K562 (cell line): ENCODE data around the gene DALRD3. TPM values are rescaled to one million over a fixed set of nuclear protein-coding genes. Genes with fewer than 3 reads are reported as not detected.

Experiments
- ARHGAP35 ChIP-seq: fragments of 450-650 bp; IDR thresholded peaks from 2 replicates; pipeline ENCODE4 v1.6.1; 2018; ENCODE audit not compliant: partially characterized antibody
- ESRRA ChIP-seq: fragments of 450-650 bp; IDR thresholded peaks from 2 replicates; pipeline ENCODE4 v1.6.1; 2014; ENCODE audit warnings: low read depth, mild to moderate bottlenecking, moderate library complexity, borderline replicate concordance
- ETV6 ChIP-seq, 3 experiments: fragments of 150-350 bp in 1 of 3; sonication (generic) in 1 of 3; formaldehyde crosslinking in 1 of 3; IDR thresholded peaks; 2 replicates each; pipeline versions ENCODE4 v1.6.1 to v1.8.0; 2014 to 2022; ENCODE audit warnings: borderline replicate concordance in 2 of 3, low read depth in 2 of 3, antibody characterized with exemption in 1 of 3, low read length in 1 of 3, mild to moderate bottlenecking in 1 of 3, missing genetic modification reagents in 1 of 3
- ILF3 ChIP-seq: fragments of 450-650 bp; IDR thresholded peaks from 2 replicates; pipeline ENCODE4 v1.6.1; 2018; ENCODE audit warnings: antibody characterized with exemption, mild to moderate bottlenecking, moderate library complexity, borderline replicate concordance
- polyA plus RNA-seq, 8 experiments: library from polyadenylated mRNA; depleted of rRNA in 4 of 8; stranded (reverse) in 5 of 8; unstranded in 3 of 8; fragments of >200 nt; fragmentation: Nextera tagmentation in 2 of 8; fragmentation: Illumina TruSeq in 1 of 8; extraction: Ambion mirVana in 2 of 8; extraction: Trizol in 1 of 8; gene quantifications; 2 replicates each; pipeline versions ENCODE4 v1.2.1 to v1.2.3, GENCODE V29; 2011 to 2014; ENCODE audit warnings: inconsistent platforms in 1 of 8, missing spikeins in 1 of 8
- total RNA-seq, 7 experiments: library from RNA; depleted of rRNA in 6 of 7; stranded (reverse); fragments of >200 nt in 6 of 7; fragmentation: Illumina TruSeq in 2 of 7; extraction: Trizol in 2 of 7; gene quantifications; 2 replicates each; pipeline versions ENCODE4 v1.2.1 to v1.2.3, GENCODE V29; 2011 to 2021; ENCODE audit warnings: low replicate concordance in 1 of 7
- TF ChIP-seq, protein P1 (sequence below): fragments of 450-650 bp; IDR thresholded peaks from 2 replicates; pipeline ENCODE4 v1.6.1; 2016; ENCODE audit warnings: missing biosample characterization, missing genetic modification characterization
- TF ChIP-seq, protein P2 (sequence below): sonication (generic); formaldehyde crosslinking; IDR thresholded peaks from 2 replicates; pipeline ENCODE4 v1.8.1; 2023; ENCODE audit warnings: mild to moderate bottlenecking, missing genetic modification reagents
- TF ChIP-seq, protein P3 (sequence below): sonication (generic); formaldehyde crosslinking; IDR thresholded peaks from 2 replicates; pipeline ENCODE4 v1.5.0; 2020; ENCODE audit warnings: missing genetic modification reagents
- TF ChIP-seq, protein P4 (sequence below): fragments of 450-650 bp; IDR thresholded peaks from 2 replicates; pipeline ENCODE4 v1.7.0; 2016; ENCODE audit warnings: borderline replicate concordance

The DALRD3 gene
- total and polyA plus RNA-seq, 9 of the 15 experiments (the other 6 are each of a cell fraction or from before 2014, with no cell fraction given) = 6.6 to 31.3 (median 14.4) TPM

DNA sequence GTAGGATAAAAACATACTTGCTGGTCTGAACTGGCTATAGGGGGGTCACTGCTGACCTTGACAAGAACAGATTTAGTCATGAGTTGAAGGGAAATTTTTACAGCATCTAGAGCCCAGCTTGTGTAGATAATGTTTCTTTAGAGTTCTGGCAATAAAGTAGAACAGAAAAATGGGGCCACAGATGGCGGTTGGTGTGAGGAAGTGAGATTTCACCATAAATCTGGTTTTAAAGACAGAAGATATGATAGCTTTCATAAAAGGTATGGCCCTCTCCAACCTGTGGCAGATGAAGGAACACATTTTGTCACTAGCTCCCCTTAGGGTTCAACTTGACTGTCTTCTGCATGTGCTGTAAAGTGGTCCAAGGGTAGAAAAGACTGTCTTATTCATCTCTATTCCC is 35.2 kb upstream of the DALRD3 start (continued):
- TF ChIP-seq, protein P1, sequence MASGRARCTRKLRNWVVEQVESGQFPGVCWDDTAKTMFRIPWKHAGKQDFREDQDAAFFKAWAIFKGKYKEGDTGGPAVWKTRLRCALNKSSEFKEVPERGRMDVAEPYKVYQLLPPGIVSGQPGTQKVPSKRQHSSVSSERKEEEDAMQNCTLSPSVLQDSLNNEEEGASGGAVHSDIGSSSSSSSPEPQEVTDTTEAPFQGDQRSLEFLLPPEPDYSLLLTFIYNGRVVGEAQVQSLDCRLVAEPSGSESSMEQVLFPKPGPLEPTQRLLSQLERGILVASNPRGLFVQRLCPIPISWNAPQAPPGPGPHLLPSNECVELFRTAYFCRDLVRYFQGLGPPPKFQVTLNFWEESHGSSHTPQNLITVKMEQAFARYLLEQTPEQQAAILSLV (tag) = no peak
- TF ChIP-seq ETV6 (IDR thresholded peaks at IDR 0.05; ENCODE audit: borderline replicate concordance in 1 of 2, low read depth in 2 of 2, low read length in 1 of 2) = no peak
- TF ChIP-seq ETV6 (CRISPR knock-in tag; IDR thresholded peaks at IDR 0.05; ENCODE audit: borderline replicate concordance) = no peak
- TF ChIP-seq, protein P2, sequence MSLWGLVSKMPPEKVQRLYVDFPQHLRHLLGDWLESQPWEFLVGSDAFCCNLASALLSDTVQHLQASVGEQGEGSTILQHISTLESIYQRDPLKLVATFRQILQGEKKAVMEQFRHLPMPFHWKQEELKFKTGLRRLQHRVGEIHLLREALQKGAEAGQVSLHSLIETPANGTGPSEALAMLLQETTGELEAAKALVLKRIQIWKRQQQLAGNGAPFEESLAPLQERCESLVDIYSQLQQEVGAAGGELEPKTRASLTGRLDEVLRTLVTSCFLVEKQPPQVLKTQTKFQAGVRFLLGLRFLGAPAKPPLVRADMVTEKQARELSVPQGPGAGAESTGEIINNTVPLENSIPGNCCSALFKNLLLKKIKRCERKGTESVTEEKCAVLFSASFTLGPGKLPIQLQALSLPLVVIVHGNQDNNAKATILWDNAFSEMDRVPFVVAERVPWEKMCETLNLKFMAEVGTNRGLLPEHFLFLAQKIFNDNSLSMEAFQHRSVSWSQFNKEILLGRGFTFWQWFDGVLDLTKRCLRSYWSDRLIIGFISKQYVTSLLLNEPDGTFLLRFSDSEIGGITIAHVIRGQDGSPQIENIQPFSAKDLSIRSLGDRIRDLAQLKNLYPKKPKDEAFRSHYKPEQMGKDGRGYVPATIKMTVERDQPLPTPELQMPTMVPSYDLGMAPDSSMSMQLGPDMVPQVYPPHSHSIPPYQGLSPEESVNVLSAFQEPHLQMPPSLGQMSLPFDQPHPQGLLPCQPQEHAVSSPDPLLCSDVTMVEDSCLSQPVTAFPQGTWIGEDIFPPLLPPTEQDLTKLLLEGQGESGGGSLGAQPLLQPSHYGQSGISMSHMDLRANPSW (CRISPR knock-in tag) = no peak
- TF ChIP-seq ILF3 = no peak
- TF ChIP-seq, protein P3, sequence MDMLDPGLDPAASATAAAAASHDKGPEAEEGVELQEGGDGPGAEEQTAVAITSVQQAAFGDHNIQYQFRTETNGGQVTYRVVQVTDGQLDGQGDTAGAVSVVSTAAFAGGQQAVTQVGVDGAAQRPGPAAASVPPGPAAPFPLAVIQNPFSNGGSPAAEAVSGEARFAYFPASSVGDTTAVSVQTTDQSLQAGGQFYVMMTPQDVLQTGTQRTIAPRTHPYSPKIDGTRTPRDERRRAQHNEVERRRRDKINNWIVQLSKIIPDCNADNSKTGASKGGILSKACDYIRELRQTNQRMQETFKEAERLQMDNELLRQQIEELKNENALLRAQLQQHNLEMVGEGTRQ (CRISPR knock-in tag) = no peak
- no peak for TF ChIP-seq ARHGAP35
- TF ChIP-seq, protein P4, sequence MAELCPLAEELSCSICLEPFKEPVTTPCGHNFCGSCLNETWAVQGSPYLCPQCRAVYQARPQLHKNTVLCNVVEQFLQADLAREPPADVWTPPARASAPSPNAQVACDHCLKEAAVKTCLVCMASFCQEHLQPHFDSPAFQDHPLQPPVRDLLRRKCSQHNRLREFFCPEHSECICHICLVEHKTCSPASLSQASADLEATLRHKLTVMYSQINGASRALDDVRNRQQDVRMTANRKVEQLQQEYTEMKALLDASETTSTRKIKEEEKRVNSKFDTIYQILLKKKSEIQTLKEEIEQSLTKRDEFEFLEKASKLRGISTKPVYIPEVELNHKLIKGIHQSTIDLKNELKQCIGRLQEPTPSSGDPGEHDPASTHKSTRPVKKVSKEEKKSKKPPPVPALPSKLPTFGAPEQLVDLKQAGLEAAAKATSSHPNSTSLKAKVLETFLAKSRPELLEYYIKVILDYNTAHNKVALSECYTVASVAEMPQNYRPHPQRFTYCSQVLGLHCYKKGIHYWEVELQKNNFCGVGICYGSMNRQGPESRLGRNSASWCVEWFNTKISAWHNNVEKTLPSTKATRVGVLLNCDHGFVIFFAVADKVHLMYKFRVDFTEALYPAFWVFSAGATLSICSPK = no peak
- TF ChIP-seq ESRRA = no peak
